Keratinocyte (primary cell): ENCODE data around the gene DCUN1D4. TPM values are rescaled to one million over a fixed set of nuclear protein-coding genes. Genes with fewer than 3 reads are reported as not detected.
A peak's percentile ranks its signal among the peaks of the same experiment; 100 is the strongest.

Experiments
- DNase-seq: peaks from one replicate; pipeline ENCODE4 v3.0.0-alpha.2; 2011; ENCODE audit warnings: low read depth, missing footprints, low spot score
- FAIRE-seq: peaks from 2 replicates; lab custom pipeline; 2011; peaks lifted over from hg19 to GRCh38; lab: Jason Lieb, UNC
- H2AFZ ChIP-seq: 2 replicates; pipeline ENCODE4 v1.6.0; 2012; ENCODE audit warnings: low read length, control low read depth, inconsistent platforms; ENCODE audit not compliant: control insufficient read depth
- H3K27ac ChIP-seq: 2 replicates; pipeline ENCODE4 v1.5.1; 2011; ENCODE audit warnings: low read length; ENCODE audit not compliant: control insufficient read depth, insufficient read depth
- H3K27me3 ChIP-seq: 3 replicates; pipeline ENCODE4 v1.6.0; 2011; ENCODE audit warnings: low read length; ENCODE audit not compliant: control insufficient read depth, insufficient read depth; ENCODE audit errors: extremely low read depth
- H3K36me3 ChIP-seq, 2 experiments: 2 replicates in 1 of 2; 3 replicates in 1 of 2; pipeline ENCODE4 v1.5.1; 2011; ENCODE audit warnings: low read length in 2 of 2, mild to moderate bottlenecking in 1 of 2; ENCODE audit not compliant: control insufficient read depth in 2 of 2, insufficient read depth in 2 of 2; ENCODE audit errors: extremely low read depth in 1 of 2
- H3K4me1 ChIP-seq: 3 replicates; pipeline ENCODE4 v1.5.1; 2011; ENCODE audit warnings: low read length; ENCODE audit not compliant: control insufficient read depth, insufficient read depth; ENCODE audit errors: extremely low read depth
- H3K4me2 ChIP-seq: 3 replicates; pipeline ENCODE4 v1.6.0; 2011; ENCODE audit warnings: low read depth, low read length; ENCODE audit not compliant: control insufficient read depth, insufficient read depth; ENCODE audit errors: extremely low read depth
- H3K4me3 ChIP-seq, 3 experiments: fragments of 200-600 bp in 1 of 3; sonication (generic) in 1 of 3; 2 replicates in 2 of 3; 3 replicates in 1 of 3; pipeline ENCODE4 v1.5.1; 2011 to 2016; ENCODE audit warnings: low read length in 3 of 3, mild to moderate bottlenecking in 3 of 3, control low read depth in 2 of 3, inconsistent platforms in 1 of 3, low read depth in 1 of 3, mixed read lengths in 1 of 3, mixed run types in 1 of 3, moderate library complexity in 1 of 3; ENCODE audit not compliant: control insufficient read depth in 2 of 3, insufficient read depth in 2 of 3; ENCODE audit errors: extremely low read depth in 1 of 3
- H3K79me2 ChIP-seq: 2 replicates; pipeline ENCODE4 v1.6.0; 2012; ENCODE audit warnings: low read length; ENCODE audit not compliant: control insufficient read depth, insufficient read depth
- H3K9ac ChIP-seq: 3 replicates; pipeline ENCODE4 v1.6.0; 2011; ENCODE audit warnings: low read length; ENCODE audit not compliant: control insufficient read depth, insufficient read depth; ENCODE audit errors: extremely low read depth
- H3K9me1 ChIP-seq: 3 replicates; pipeline ENCODE4 v1.6.0; 2011; ENCODE audit warnings: low read length; ENCODE audit not compliant: control insufficient read depth, insufficient read depth; ENCODE audit errors: extremely low read depth
- H3K9me3 ChIP-seq: 2 replicates; pipeline ENCODE4 v1.5.1; 2012; ENCODE audit warnings: low read depth, low read length; ENCODE audit not compliant: control insufficient read depth
- H4K20me1 ChIP-seq: 3 replicates; pipeline ENCODE4 v1.6.0; 2011; ENCODE audit warnings: low read length; ENCODE audit not compliant: control insufficient read depth, insufficient read depth; ENCODE audit errors: extremely low read depth
- CTCF ChIP-seq, 3 experiments: IDR thresholded peaks in 1 of 3; conservative IDR thresholded peaks in 1 of 3; optimal IDR thresholded peaks in 1 of 3; 2 replicates in 2 of 3; 3 replicates in 1 of 3; pipeline versions ENCODE3 to v1.5.1; 2011; ENCODE audit warnings: low read length in 3 of 3, mild to moderate bottlenecking in 3 of 3, moderate library complexity in 2 of 3, control low read depth in 1 of 3, inconsistent platforms in 1 of 3; ENCODE audit not compliant: insufficient read depth in 2 of 3; ENCODE audit errors: extremely low read depth in 1 of 3
- EZH2 ChIP-seq: IDR thresholded peaks from one replicate; pipeline ENCODE4 v1.6.1; 2012; ENCODE audit warnings: inconsistent platforms, mild to moderate bottlenecking, low read length, moderate library complexity
- dilution Hi-C: fragments of 300-500 bp; cut with MboI; formaldehyde crosslinking; loops from one replicate; pipeline ENCODE4 v1.7.0; 2020; ENCODE audit warnings: low sequenced_read_pairs; ENCODE audit not compliant: extremely low pct_ligation_motif_present
- polyA plus RNA-seq, 5 experiments: library from polyadenylated mRNA; depleted of rRNA in 3 of 5; stranded (reverse) in 3 of 5; stranded (forward) in 1 of 5; unstranded in 1 of 5; fragments of >200 nt; gene quantifications; 1 replicate in 1 of 5; 2 replicates in 3 of 5; 3 replicates in 1 of 5; pipeline versions ENCODE4 v1.2.1 to v1.2.3, GENCODE V29; 2011 to 2012; ENCODE audit warnings: missing spikeins in 2 of 5, low read depth in 1 of 5, low replicate concordance in 1 of 5

DCUN1D4 gene
- polyA plus RNA-seq, 1 donor (not counting 4 experiments of a cell fraction or from before 2014, with no cell fraction given), result 59.9 TPM

GRCh38 chr4:51842167-51842553, 793 bp upstream of the DCUN1D4 start:
- no peaks in the 10 kb centered on the region for H3K9me3 ChIP-seq
- H4K20me1 ChIP-seq, result no peaks in the 10 kb centered on the region
- H3K4me1 ChIP-seq, result peaks cover 13% of the 10 kb centered on the region
- peak overlapping the region; percentile 98 for H3K4me2 ChIP-seq
- H3K9ac ChIP-seq, result peak overlapping the region; percentile 74
- H3K79me2 ChIP-seq, result peaks cover 32% of the 10 kb centered on the region
- H3K27ac ChIP-seq, result peak overlapping the region; percentile 38
- H3K36me3 ChIP-seq, result peaks cover 2 to 7% of the 10 kb centered on the region in 2 experiments
- dilution Hi-C loops, result no loop called here
- DNase-seq (no peak), FAIRE-seq (no peak)
- peak overlapping the region; percentile 76 to 90 (median 80) for H3K4me3 ChIP-seq
- H2AFZ ChIP-seq, result peak overlapping the region; percentile 99
- no peaks in the 10 kb centered on the region for H3K27me3 ChIP-seq
- no peak for TF ChIP-seq CTCF (optimal IDR thresholded peaks at IDR 0.05 in 1 of 3, IDR thresholded peaks at IDR 0.05 in 1 of 3, conservative IDR thresholded peaks at IDR 0.05 in 1 of 3; ENCODE audit: extremely low read depth in 1 of 3, insufficient read depth in 2 of 3, low read length in 3 of 3)
- TF ChIP-seq EZH2, result no peak
- no peaks in the 10 kb centered on the region for H3K9me1 ChIP-seq

DNA sequence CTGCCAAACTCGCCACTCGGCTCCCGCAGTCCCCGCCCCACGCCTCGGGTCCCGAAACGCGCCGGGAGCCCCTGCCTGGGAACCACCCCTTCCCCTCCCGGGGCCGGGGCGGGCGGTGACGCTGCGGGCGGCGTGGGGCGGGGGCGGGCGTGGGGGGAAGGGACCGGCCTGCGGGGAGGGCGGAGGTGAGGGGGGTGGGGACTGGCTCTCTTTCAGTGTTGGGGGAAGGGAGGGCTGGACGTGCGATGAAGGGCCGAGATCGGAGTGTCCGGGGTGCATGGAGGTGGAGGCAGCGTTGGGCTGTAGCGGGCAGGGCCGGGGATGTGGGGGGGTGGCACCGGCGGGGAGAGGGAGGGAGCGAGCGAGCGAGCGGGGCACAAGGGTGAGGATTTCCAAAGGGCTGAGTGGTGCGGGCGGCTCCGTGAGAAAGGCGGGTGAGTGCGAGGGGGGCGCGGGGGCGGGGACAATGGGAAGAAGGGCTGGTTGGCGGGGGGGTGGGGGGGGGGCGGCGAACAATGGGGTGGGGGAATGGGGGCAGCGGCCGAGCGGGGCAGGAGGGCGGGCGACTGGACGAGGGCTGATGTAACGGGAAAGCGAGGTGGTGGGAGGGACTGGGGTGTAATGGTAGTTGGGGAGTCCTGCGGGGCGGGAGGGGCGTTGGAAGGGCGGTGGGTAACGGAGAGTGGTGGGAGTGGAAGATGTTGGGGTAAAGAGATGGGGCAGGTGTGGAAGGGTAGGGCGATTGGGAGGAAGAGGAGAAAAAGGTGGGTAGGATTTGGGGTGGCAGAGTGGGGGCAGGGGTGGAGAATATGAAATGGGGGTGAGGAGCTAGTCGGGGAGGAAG, 578 bp downstream of the DCUN1D4 start:
- H3K27me3 ChIP-seq, result no peaks in the 10 kb centered on the region
- H3K4me1 ChIP-seq, result peaks cover 13% of the 10 kb centered on the region
- no peaks in the 10 kb centered on the region for H3K9me3 ChIP-seq
- no peak for TF ChIP-seq EZH2
- no peak for TF ChIP-seq CTCF (optimal IDR thresholded peaks at IDR 0.05 in 1 of 3, IDR thresholded peaks at IDR 0.05 in 1 of 3, conservative IDR thresholded peaks at IDR 0.05 in 1 of 3; ENCODE audit: extremely low read depth in 1 of 3, insufficient read depth in 2 of 3, low read length in 3 of 3)
- no peak for DNase-seq
- H3K9me1 ChIP-seq, result no peaks in the 10 kb centered on the region
- dilution Hi-C loops, result no loop called here
- no peak for FAIRE-seq
- H3K4me2 ChIP-seq, result peak overlapping the region; percentile 99
- peak overlapping the region; percentile 76 to 91 (median 81) for H3K4me3 ChIP-seq
- peaks cover 2 to 7% of the 10 kb centered on the region in 2 experiments for H3K36me3 ChIP-seq
- peak overlapping the region; percentile 66 for H2AFZ ChIP-seq
- no peaks in the 10 kb centered on the region for H4K20me1 ChIP-seq
- H3K9ac ChIP-seq, result peak overlapping the region; percentile 84
- peak overlapping the region; percentile 54 for H3K27ac ChIP-seq
- H3K79me2 ChIP-seq, result peaks cover 45% of the 10 kb centered on the region
